ENCODE measurements around the gene ARSG. TPM values are rescaled to one million over a fixed set of nuclear protein-coding genes. Genes with fewer than 3 reads are reported as not detected.

Gene ARSG
- total and polyA plus RNA-seq, 2 of the 13 experiments (the other 11 are each of a cell fraction or from before 2014, with no cell fraction given): 3.7 to 15.2 TPM

DNA sequence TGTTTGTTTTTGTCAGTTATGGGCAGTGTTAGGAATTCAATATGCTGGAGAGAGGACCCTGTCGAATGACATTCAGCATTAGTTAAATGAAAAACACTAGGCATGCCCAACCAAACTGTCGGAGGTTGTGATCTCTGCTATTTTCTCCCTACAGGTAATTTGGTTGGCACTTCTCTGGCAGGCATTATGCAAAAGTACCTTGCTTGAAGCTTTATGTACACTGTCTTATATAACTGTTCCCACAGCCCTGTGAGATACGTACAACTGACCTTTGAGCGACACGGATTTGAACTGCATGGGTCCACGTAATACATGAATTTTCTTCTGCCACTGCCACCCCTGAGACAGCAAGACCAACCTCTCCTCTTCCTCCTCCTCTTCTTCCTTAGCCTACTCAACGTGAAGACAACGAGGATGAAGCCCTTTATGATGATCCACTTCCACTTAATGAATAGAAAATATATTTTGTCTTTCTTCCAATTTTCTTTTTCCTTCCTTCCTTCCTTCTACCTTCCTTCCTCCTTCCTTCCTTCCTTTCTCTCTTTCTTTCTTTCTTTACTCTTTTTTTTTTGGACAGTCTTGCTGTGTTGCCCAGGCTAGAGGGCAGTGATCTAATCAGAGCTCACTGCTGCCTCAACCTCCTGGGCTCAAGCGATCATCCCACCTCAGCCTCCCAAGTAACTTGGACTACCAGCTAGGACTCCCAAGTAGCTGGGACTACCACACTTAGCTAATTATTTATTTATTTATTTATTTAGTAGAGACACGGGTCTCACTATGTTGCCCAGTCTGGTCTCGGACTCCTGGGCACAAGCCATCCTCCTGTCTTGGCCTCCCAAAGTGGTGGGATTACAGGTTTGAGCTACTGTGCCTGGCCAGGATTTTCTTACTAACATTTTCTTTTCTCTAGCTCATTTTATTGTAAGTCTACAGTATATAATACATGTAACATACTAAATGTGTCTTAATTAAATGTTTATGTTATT, 88.7 kb downstream of the ARSG start (continued):
- TF ChIP-seq, protein P1, sequence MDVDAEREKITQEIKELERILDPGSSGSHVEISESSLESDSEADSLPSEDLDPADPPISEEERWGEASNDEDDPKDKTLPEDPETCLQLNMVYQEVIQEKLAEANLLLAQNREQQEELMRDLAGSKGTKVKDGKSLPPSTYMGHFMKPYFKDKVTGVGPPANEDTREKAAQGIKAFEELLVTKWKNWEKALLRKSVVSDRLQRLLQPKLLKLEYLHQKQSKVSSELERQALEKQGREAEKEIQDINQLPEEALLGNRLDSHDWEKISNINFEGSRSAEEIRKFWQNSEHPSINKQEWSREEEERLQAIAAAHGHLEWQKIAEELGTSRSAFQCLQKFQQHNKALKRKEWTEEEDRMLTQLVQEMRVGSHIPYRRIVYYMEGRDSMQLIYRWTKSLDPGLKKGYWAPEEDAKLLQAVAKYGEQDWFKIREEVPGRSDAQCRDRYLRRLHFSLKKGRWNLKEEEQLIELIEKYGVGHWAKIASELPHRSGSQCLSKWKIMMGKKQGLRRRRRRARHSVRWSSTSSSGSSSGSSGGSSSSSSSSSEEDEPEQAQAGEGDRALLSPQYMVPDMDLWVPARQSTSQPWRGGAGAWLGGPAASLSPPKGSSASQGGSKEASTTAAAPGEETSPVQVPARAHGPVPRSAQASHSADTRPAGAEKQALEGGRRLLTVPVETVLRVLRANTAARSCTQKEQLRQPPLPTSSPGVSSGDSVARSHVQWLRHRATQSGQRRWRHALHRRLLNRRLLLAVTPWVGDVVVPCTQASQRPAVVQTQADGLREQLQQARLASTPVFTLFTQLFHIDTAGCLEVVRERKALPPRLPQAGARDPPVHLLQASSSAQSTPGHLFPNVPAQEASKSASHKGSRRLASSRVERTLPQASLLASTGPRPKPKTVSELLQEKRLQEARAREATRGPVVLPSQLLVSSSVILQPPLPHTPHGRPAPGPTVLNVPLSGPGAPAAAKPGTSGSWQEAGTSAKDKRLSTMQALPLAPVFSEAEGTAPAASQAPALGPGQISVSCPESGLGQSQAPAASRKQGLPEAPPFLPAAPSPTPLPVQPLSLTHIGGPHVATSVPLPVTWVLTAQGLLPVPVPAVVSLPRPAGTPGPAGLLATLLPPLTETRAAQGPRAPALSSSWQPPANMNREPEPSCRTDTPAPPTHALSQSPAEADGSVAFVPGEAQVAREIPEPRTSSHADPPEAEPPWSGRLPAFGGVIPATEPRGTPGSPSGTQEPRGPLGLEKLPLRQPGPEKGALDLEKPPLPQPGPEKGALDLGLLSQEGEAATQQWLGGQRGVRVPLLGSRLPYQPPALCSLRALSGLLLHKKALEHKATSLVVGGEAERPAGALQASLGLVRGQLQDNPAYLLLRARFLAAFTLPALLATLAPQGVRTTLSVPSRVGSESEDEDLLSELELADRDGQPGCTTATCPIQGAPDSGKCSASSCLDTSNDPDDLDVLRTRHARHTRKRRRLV (CRISPR knock-in tag; IDR thresholded peaks at IDR 0.05): no peak
- peak; percentile 58 for TF ChIP-seq MED8 (CRISPR knock-in tag; IDR thresholded peaks at IDR 0.05; ENCODE audit: insufficient replicate concordance)
- TF ChIP-seq, protein P2, sequence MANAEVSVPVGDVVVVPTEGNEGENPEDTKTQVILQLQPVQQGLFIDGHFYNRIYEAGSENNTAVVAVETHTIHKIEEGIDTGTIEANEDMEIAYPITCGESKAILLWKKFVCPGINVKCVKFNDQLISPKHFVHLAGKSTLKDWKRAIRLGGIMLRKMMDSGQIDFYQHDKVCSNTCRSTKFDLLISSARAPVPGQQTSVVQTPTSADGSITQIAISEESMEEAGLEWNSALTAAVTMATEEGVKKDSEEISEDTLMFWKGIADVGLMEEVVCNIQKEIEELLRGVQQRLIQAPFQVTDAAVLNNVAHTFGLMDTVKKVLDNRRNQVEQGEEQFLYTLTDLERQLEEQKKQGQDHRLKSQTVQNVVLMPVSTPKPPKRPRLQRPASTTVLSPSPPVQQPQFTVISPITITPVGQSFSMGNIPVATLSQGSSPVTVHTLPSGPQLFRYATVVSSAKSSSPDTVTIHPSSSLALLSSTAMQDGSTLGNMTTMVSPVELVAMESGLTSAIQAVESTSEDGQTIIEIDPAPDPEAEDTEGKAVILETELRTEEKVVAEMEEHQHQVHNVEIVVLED (CRISPR knock-in tag; IDR thresholded peaks at IDR 0.05; ENCODE audit: borderline replicate concordance): no peak; the same call in 1 of the 2 replicates
- no peak for TF ChIP-seq ZKSCAN5 (CRISPR knock-in tag; IDR thresholded peaks at IDR 0.05)
- no peak for TF ChIP-seq SKI (IDR thresholded peaks at IDR 0.05; ENCODE audit: partially characterized antibody)
- TF ChIP-seq ADNP (CRISPR knock-in tag; IDR thresholded peaks at IDR 0.05): no peak
- no peak for TF ChIP-seq SSRP1 (CRISPR knock-in tag; IDR thresholded peaks at IDR 0.05)
- TF ChIP-seq KLF12 (CRISPR knock-in tag; IDR thresholded peaks at IDR 0.05; ENCODE audit: borderline replicate concordance): no peak
- no peak for TF ChIP-seq ZNF180 (CRISPR knock-in tag; IDR thresholded peaks at IDR 0.05; ENCODE audit: borderline replicate concordance, low read depth)
- no peak for TF ChIP-seq SUZ12 (IDR thresholded peaks at IDR 0.05; ENCODE audit: low read depth, low read length)
- TF ChIP-seq ZNF496 (CRISPR knock-in tag; IDR thresholded peaks at IDR 0.05; ENCODE audit: insufficient replicate concordance): no peak
- peak; percentile 81; the same call in 1 of the 2 replicates for TF ChIP-seq ZNF614 (CRISPR knock-in tag; IDR thresholded peaks at IDR 0.05; ENCODE audit: borderline replicate concordance)
- TF ChIP-seq, protein P3, sequence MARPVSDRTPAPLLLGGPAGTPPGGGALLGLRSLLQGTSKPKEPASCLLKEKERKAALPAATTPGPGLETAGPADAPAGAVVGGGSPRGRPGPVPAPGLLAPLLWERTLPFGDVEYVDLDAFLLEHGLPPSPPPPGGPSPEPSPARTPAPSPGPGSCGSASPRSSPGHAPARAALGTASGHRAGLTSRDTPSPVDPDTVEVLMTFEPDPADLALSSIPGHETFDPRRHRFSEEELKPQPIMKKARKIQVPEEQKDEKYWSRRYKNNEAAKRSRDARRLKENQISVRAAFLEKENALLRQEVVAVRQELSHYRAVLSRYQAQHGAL (CRISPR knock-in tag; IDR thresholded peaks at IDR 0.05; ENCODE audit: not compliant biosample characterization): no peak
- TF ChIP-seq HNF4G (IDR thresholded peaks at IDR 0.05; ENCODE audit: borderline replicate concordance, low read depth, low read length): peak; percentile 81
- TF ChIP-seq HNF4G (CRISPR knock-in tag; IDR thresholded peaks at IDR 0.05; ENCODE audit: borderline replicate concordance, low read depth): peak; percentile 93
- peak; percentile 49; the same call in 1 of the 2 replicates for TF ChIP-seq HOXA3 (CRISPR knock-in tag; IDR thresholded peaks at IDR 0.05)
- TF ChIP-seq FOXA3 (CRISPR knock-in tag; IDR thresholded peaks at IDR 0.05): peak; percentile 84
- TF ChIP-seq, protein P4, sequence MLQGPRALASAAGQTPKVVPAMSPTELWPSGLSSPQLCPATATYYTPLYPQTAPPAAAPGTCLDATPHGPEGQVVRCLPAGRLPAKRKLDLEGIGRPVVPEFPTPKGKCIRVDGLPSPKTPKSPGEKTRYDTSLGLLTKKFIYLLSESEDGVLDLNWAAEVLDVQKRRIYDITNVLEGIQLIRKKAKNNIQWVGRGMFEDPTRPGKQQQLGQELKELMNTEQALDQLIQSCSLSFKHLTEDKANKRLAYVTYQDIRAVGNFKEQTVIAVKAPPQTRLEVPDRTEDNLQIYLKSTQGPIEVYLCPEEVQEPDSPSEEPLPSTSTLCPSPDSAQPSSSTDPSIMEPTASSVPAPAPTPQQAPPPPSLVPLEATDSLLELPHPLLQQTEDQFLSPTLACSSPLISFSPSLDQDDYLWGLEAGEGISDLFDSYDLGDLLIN (CRISPR knock-in tag; IDR thresholded peaks at IDR 0.05; ENCODE audit: borderline replicate concordance): no peak
- TF ChIP-seq SP4 (CRISPR knock-in tag; IDR thresholded peaks at IDR 0.05): 0 out of 2 replicates have a peak, but pooled peaks have one; percentile 26
- no peak for TF ChIP-seq ZNF552 (CRISPR knock-in tag; IDR thresholded peaks at IDR 0.05; ENCODE audit: borderline replicate concordance)
